Gastrocnemius medialis (tissue), 4 donors: ENCODE measurements around the gene ZNF524.

Experiments
- POLR2A ChIP-seq, 2 donors: fragments of 450-650 bp; IDR thresholded peaks; one replicate each; pipeline ENCODE4 v1.6.1; 2017; ENCODE audit warnings: antibody characterized with exemption in 2 of 2, mild to moderate bottlenecking in 2 of 2, moderate library complexity in 2 of 2
- TF ChIP-seq, protein P1 (sequence below), 5 experiments: fragments of 450-650 bp in 3 of 5; fragments of 200-600 bp in 2 of 5; sonication (generic) in 2 of 5; IDR thresholded peaks in 4 of 5; conservative IDR thresholded peaks in 1 of 5; 1 replicate in 4 of 5; 2 replicates in 1 of 5; pipeline ENCODE4 v1.5.1; 2016 to 2019; ENCODE audit warnings: antibody characterized with exemption in 5 of 5, mild to moderate bottlenecking in 3 of 5, moderate library complexity in 3 of 5

DNA sequence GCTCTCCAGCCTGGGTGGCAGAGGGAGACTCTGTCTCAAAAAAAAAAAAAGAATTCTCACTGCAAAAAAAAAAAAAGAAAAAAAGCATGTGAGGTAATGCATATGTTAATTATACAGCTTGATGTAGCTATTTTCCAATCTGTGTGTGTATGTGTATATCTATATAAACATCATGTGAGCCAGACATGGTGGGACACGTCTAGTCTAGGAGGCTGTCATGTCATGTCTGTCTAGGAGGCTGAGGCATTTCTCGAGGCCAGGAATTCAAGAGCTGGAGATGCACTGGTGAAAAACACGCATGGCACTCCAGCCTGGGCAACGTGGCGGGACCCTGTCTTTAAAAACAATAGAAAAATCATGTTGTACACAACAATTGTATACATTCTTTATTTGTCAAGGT is 47.9 kb upstream of the ZNF524 start:
- TF ChIP-seq POLR2A (IDR thresholded peaks at IDR 0.05), result no peak
- TF ChIP-seq, protein P1, sequence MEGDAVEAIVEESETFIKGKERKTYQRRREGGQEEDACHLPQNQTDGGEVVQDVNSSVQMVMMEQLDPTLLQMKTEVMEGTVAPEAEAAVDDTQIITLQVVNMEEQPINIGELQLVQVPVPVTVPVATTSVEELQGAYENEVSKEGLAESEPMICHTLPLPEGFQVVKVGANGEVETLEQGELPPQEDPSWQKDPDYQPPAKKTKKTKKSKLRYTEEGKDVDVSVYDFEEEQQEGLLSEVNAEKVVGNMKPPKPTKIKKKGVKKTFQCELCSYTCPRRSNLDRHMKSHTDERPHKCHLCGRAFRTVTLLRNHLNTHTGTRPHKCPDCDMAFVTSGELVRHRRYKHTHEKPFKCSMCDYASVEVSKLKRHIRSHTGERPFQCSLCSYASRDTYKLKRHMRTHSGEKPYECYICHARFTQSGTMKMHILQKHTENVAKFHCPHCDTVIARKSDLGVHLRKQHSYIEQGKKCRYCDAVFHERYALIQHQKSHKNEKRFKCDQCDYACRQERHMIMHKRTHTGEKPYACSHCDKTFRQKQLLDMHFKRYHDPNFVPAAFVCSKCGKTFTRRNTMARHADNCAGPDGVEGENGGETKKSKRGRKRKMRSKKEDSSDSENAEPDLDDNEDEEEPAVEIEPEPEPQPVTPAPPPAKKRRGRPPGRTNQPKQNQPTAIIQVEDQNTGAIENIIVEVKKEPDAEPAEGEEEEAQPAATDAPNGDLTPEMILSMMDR (IDR thresholded peaks at IDR 0.05 in 4 of 5, conservative IDR thresholded peaks at IDR 0.05 in 1 of 5), result no peak
